Smooth muscle cell of the brain vasculature (primary cell): ENCODE measurements around the gene CNOT3.
A peak's percentile ranks its signal among the peaks of the same experiment; 100 is the strongest.
"Not testable (repeated sequence)": the region's sequence is repeated elsewhere in the genome, so short reads cannot be mapped to it uniquely, and the experiment has no call there.

Source experiments
- DNase-seq: peaks from one replicate; pipeline ENCODE4 v3.0.0-alpha.2; 2012; ENCODE audit warnings: low read depth, low spot score

The CNOT3 gene

GRCh38 chr19:54137699-54138488, at the start of gene CNOT3:
Gene CNOT3, plus strand, starts transcription at chr19:54137762. Its CDS starts 5,217 bp downstream, at chr19:54142979.
- DNase-seq = no peak

GRCh38 chr19:54094426-54095000, 43.0 kb upstream of the CNOT3 start:
- no peak for DNase-seq

- no peak for DNase-seq
Observed at GRCh38 chr19:54095136-54095858, 42.3 kb upstream of the CNOT3 start.

DNA sequence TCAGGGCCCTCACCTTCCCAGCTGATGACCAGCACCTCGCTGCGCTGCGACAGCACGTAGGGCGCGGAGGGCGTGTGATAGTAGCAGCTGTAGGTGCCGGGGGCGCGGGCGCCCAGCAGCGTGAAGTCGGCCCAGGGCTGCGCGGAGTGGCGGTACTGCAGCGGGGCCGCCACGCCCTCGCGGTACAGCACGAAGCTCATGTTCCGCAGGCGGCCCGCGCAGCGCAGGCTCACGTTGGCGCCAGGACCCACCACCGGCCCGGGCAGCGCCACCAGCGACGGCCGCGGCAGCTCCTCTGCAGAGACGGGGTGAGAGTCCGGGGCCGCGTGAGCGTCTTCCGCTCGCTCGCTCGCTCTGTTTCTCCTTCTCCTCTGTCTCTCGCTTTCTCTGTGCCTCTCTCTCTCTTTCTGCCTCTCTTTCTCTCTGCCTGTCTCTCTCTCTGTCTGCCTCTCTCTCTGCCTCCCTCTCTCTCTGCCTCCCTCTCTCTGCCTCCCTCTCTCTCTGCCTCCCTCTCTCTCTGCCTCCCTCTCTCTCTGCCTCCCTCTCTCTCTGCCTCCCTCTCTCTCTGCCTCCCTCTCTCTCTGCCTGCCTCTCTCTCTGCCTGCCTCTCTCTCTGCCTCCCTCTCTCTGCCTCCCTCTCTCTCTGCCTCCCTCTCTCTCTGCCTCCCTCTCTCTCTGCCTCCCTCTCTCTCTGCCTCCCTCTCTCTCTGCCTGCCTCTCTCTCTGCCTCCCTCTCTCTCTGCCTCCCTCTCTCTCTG, 41.5 kb upstream of the CNOT3 start:
- DNase-seq = not testable (repeated sequence)

GRCh38 chr19:54096617-54097106, 40.9 kb upstream of the CNOT3 start:
- no peak for DNase-seq

- no peak for DNase-seq
Observed at GRCh38 chr19:54099190-54099902, 38.2 kb upstream of the CNOT3 start.

DNA sequence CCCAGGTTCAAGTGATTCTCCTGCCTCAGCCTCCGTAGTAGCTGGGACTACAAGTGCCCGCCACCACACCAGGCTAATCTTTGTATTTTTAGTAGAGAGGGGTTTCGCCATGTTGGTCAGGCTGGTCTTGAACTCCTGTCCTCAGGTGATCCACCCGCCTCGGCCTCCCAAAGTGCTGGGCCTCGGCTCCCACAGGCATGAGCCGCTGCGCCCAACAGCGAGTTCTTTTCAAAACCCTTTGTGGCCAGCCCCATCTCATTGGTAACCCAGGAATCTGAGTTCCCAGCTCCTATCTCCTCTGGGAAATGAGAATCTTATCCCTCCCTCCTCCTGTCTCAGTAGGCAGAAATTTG, 37.7 kb upstream of the CNOT3 start:
- DNase-seq = not testable (repeated sequence)

DNA sequence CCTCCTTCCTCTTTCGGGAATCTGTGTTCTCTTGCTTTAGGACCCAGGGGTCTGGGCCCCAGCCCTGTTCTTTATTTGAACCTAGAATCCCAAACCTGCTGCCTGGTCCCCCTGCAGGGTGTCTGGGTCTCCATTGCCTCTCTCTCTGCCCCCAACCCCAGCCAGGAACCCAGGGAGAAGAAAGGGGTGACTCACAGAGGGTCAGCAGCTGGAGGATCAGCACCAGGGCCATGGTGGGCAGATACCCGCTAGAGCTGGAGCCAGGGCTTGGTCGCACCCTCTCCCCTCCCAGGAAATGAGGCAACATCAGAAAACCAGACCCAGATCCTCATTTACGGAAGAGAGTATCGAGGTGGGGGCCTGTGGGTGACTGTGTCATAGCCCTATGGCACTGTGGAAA, 37.0 kb upstream of the CNOT3 start, which contains the start of gene OSCAR:
OSCAR (minus strand) TSS at position 243 of the 400 bp plus-strand sequence; CDS start at position 232, 11 bp downstream.
- DNase-seq = no peak

DNA sequence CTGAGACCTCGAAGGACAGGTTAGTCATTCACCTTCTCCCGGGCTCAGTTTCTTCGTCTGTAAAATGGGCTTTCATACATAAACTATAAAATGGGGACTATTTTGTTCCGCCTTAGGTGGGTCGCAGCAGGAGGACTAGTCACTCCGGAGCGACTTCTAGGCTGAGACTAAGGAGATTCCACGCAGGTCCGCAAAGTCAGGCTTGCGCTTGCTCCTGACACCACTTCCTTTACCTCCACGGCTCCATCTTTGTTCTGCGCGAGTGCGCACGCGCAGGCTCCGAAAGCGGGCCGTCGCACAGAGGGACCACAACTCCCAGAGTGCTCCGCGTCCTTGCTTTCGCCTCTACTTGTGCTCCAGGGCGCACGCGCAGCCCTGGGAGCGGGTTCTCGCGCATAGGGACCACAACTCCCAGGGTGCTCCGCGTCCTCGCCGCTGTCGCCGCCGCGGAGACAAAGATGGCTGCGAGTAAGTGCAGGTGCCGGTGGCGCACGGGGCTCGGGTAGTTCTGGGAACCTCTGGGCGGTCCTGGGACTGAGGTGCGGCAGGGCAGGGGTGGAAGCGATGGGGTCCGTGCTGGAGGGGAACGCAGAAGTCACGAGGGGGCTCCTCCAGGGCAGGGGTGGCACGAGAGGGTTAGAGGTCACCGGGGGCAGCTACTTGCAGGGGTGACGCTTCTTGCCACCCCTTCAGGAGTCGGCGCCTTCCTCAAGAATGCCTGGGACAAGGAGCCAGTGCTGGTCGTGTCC, 35.0 kb upstream of the CNOT3 start, which contains the start of gene NDUFA3:
NDUFA3 (plus strand) TSS at position 435 of the 749 bp plus-strand sequence; CDS start at position 459, 24 bp downstream.
- DNase-seq = peak; percentile 98

DNA sequence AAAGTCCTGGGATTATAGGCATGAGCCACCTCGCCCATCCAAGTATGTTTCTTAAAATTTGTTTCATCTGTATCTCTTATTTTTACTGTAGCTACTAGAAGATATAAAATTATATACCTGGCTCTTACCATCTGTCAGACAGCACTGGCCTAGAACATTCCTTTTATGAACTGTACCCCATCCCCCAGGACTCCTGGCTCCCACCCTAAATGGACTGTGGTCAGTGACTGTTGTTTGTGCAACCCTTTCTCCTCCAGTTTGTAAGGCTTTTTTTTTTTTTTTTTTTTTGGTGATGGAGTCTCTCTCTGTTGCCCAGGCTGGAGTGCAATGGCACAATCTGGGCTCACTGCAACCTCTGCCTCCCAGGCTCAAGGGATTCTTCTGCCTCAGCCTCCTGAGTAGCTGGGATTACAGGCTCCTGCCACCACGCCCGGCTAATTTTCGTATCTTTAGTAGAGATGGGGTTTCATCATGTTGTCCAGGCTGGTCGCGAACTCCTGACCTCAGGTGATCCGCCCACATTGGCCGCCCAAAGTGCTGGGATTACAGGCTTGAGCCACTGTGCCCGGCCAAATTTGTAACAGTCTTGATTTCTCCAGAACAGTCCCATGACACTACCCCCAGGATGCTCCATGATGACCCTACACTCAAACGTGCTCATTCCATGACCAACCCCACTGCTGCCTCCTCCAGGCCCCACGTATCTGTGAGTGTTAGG, 32.4 kb upstream of the CNOT3 start:
- DNase-seq = no peak

GRCh38 chr19:54105796-54106195, 31.8 kb upstream of the CNOT3 start:
- DNase-seq = no peak

DNA sequence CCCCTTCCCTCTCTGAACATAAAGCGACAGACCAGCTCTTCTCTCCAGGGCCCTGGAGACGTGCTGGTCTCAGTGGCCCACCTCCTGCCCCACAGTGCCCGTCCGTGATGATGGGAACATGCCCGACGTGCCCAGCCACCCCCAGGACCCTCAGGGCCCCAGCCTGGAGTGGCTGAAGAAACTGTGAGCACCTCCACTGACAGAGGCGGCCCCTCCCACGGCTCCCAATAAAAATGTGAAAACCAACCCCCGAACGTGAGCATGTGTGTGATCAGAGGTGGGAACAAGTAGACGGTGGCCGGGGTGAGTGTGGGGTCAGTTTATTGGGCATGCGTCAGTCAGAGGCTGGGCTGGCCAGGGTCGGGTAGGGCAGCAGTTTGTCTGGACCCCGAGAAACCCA, 30.8 kb upstream of the CNOT3 start:
- DNase-seq = no peak

- DNase-seq = no peak
Observed at GRCh38 chr19:54107876-54108490, 29.6 kb upstream of the CNOT3 start.

- DNase-seq = no peak
Observed at GRCh38 chr19:54108496-54108895, 29.1 kb upstream of the CNOT3 start.

DNA sequence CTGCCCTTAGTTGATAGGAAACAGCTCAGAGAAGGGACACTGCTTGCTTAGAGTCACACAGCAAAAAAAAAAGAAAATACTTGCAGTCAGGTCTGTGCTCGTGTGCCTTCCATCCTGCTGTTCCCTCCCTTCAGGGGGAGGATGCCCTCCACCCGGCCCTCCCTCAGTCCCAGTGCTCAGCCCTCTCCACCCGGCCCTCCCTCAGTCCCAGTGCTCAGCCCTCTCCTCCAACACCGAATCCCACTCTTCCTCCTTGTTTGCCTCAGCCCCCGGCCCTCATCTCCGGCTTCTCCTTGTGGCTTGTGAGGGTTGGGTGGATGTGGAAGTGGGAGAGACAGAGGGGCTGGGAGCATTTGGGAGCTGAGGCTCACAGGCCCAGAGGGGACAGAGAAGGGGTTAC, 27.9 kb upstream of the CNOT3 start:
- no peak for DNase-seq

GRCh38 chr19:54114340-54115108, 23.0 kb upstream of the CNOT3 start:
- DNase-seq = no peak

- peak; percentile 97 for DNase-seq
Observed at GRCh38 chr19:54115109-54116063, 22.2 kb upstream of the CNOT3 start, which contains the start of the genes PRPF31 and TFPT. Gene PRPF31, plus strand, starts transcription at chr19:54115754. Its CDS starts 2,525 bp downstream, at chr19:54118279. Gene TFPT, minus strand, starts transcription at chr19:54115657. Its CDS starts 388 bp downstream, at chr19:54115269.
